ENCODE results near the gene NID1. TPM values are rescaled to one million over a fixed set of nuclear protein-coding genes. Genes with fewer than 3 reads are reported as not detected.

Gene NID1
- total RNA-seq, 1 donor from 2014 or later, result 32.5 TPM

- Histone ChIP-seq H3K4me2 (no peak overlapping the region), H2AFZ (replicated peaks) (no peak overlapping the region), H3K79me2 (ENCODE audit: low read depth) (no peaks in the 10 kb centered on the region), H3F3A (ENCODE audit: low read depth) (no peaks in the 10 kb centered on the region), H4K20me1 (ENCODE audit: low read depth) (no peaks in the 10 kb centered on the region), H3K36me3 (no peaks in the 10 kb centered on the region), H3K4me3 (no peak overlapping the region), H3K27me3 (no peaks in the 10 kb centered on the region), H3K9ac (no peak overlapping the region), H3K27ac (no peak overlapping the region), H3K4me1 (peaks cover 5% of the 10 kb centered on the region), H3K9me3 (ENCODE audit: low read depth) (no peaks in the 10 kb centered on the region)
- TF ChIP-seq CTCF (IDR thresholded peaks at IDR 0.05), result no peak
- TF ChIP-seq EZH2phosphoT487 (IDR thresholded peaks at IDR 0.05), result no peak
- TF ChIP-seq EZH2 (IDR thresholded peaks at IDR 0.05), result no peak
- Mint-ChIP-seq H3K27ac (peak overlapping the region; percentile 6), H3K36me3 (no peaks in the 10 kb centered on the region), H3K9me3 (peaks cover 3% of the 10 kb centered on the region), H3K27me3 (ENCODE audit: insufficient read depth, low read depth) (peaks cover 9% of the 10 kb centered on the region), H3K4me3 (no peak overlapping the region), H3K4me1 (peaks cover 17% of the 10 kb centered on the region)
- DNase-seq (ENCODE audit: low spot score), result no peak
Measured at GRCh38 chr1:235945775-235946570, 118.9 kb downstream of the NID1 start.

GRCh38 chr1:235943581-235944114 is 121.2 kb downstream of the NID1 start:
- no peak overlapping the region for H3K4me2 ChIP-seq
- H4K20me1 ChIP-seq (ENCODE audit: low read depth), result no peaks in the 10 kb centered on the region
- Mint-ChIP-seq H3K4me3 (no peak overlapping the region), H3K27me3 (ENCODE audit: insufficient read depth, low read depth) (peaks cover 11% of the 10 kb centered on the region), H3K27ac (no peak overlapping the region), H3K36me3 (no peaks in the 10 kb centered on the region), H3K4me1 (peaks cover 17% of the 10 kb centered on the region), H3K9me3 (peaks cover 3% of the 10 kb centered on the region)
- TF ChIP-seq EZH2phosphoT487 (IDR thresholded peaks at IDR 0.05) (no peak), CTCF (IDR thresholded peaks at IDR 0.05) (no peak), EZH2 (IDR thresholded peaks at IDR 0.05) (no peak)
- H3K79me2 ChIP-seq (ENCODE audit: low read depth), result no peaks in the 10 kb centered on the region
- H3F3A ChIP-seq (ENCODE audit: low read depth), result no peaks in the 10 kb centered on the region
- no peaks in the 10 kb centered on the region for H3K27me3 ChIP-seq
- H2AFZ ChIP-seq (replicated peaks), result no peak overlapping the region
- no peaks in the 10 kb centered on the region for H3K36me3 ChIP-seq
- no peak overlapping the region for H3K9ac ChIP-seq
- DNase-seq (ENCODE audit: low spot score), result no peak
- H3K4me3 ChIP-seq, result no peak overlapping the region
- H3K4me1 ChIP-seq, result no peaks in the 10 kb centered on the region
- H3K9me3 ChIP-seq (ENCODE audit: low read depth), result no peaks in the 10 kb centered on the region
- H3K27ac ChIP-seq, result no peak overlapping the region

GRCh38 chr1:235942979-235943575 is 121.8 kb downstream of the NID1 start:
- no peaks in the 10 kb centered on the region for H3K9me3 ChIP-seq (ENCODE audit: low read depth)
- H3K4me3 Mint-ChIP-seq, result no peak overlapping the region
- no peak overlapping the region for H3K9ac ChIP-seq
- H3K4me2 ChIP-seq, result no peak overlapping the region
- no peaks in the 10 kb centered on the region for H3K36me3 Mint-ChIP-seq
- H3K9me3 Mint-ChIP-seq, result peaks cover 3% of the 10 kb centered on the region
- H4K20me1 ChIP-seq (ENCODE audit: low read depth), result no peaks in the 10 kb centered on the region
- no peak for TF ChIP-seq EZH2 (IDR thresholded peaks at IDR 0.05)
- TF ChIP-seq EZH2phosphoT487 (IDR thresholded peaks at IDR 0.05), result no peak
- no peak for TF ChIP-seq CTCF (IDR thresholded peaks at IDR 0.05)
- no peak overlapping the region for H3K27ac Mint-ChIP-seq
- no peak overlapping the region for H3K27ac ChIP-seq
- peaks cover 17% of the 10 kb centered on the region for H3K4me1 Mint-ChIP-seq
- no peaks in the 10 kb centered on the region for H3K27me3 ChIP-seq
- H3F3A ChIP-seq (ENCODE audit: low read depth), result no peaks in the 10 kb centered on the region
- no peak for DNase-seq (ENCODE audit: low spot score)
- no peaks in the 10 kb centered on the region for H3K36me3 ChIP-seq
- no peaks in the 10 kb centered on the region for H3K79me2 ChIP-seq (ENCODE audit: low read depth)
- peaks cover 10% of the 10 kb centered on the region for H3K27me3 Mint-ChIP-seq (ENCODE audit: insufficient read depth, low read depth)
- no peak overlapping the region for H2AFZ ChIP-seq (replicated peaks)
- H3K4me3 ChIP-seq, result no peak overlapping the region
- H3K4me1 ChIP-seq, result no peaks in the 10 kb centered on the region
